GM19193 (cell line): ENCODE data around the gene PSMB5.

Experiments
- POLR2A ChIP-seq: IDR thresholded peaks from 4 replicates; pipeline ENCODE4 v1.6.1; 2011; ENCODE audit not compliant: insufficient read depth, insufficient read length; ENCODE audit errors: extremely low read depth

The PSMB5 gene

DNA sequence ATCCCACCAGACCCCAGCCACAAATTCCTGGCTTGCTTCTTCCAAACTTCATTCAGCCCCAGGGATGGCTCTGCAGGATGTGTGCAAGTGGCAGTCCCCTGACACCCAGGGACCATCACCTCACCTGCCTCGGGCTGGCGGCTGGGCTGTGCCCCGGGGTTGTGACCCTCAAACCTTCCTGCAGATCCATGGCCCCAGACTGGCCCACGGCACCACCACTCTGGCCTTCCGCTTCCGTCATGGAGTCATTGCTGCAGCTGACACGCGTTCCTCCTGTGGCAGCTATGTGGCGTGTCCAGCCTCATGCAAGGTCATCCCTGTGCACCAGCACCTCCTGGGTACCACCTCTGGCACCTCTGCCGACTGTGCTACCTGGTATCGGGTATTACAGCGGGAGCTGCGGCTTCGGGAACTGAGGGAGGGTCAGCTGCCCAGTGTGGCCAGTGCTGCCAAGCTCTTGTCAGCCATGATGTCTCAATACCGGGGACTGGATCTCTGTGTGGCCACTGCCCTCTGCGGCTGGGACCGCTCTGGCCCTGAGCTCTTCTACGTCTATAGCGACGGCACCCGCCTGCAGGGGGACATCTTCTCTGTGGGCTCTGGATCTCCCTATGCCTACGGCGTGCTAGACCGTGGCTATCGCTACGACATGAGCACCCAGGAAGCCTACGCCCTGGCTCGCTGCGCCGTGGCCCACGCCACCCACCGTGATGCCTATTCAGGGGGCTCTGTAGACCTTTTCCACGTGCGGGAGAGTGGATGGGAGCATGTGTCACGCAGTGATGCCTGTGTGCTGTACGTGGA lies 7.7 kb upstream of the PSMB5 start, which contains the start of gene PSMB11:
Gene PSMB11, plus strand, starts transcription at position 51 of the 804 bp plus-strand sequence. Its CDS starts 14 bp downstream, at position 65.
- no peak for TF ChIP-seq POLR2A

DNA sequence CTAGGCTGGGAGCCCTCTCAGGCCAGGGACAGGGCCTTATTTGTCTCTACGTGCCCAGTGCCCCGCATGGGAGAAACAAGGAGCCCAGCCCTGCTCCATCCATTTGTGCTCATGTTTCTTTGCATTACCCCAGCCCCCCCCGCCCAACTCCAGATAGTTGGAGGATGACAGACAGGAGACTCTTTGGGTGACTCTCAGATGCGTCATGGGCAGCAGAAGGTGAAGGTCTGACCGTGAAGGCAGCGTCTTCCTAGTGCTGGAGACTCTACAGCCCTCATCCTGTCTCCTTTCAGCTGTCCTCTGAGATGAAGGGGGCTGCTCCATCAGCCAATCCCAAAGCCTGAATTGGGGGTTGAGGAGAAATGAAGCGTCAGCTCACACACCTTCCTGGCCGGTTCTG lies 7.0 kb upstream of the PSMB5 start:
- no peak for TF ChIP-seq POLR2A

- no peak for TF ChIP-seq POLR2A
Observed at GRCh38 chr14:23040100-23040499, 5.4 kb upstream of the PSMB5 start.

- no peak for TF ChIP-seq POLR2A
Observed at GRCh38 chr14:23035303-23036144, 824 bp upstream of the PSMB5 start.

DNA sequence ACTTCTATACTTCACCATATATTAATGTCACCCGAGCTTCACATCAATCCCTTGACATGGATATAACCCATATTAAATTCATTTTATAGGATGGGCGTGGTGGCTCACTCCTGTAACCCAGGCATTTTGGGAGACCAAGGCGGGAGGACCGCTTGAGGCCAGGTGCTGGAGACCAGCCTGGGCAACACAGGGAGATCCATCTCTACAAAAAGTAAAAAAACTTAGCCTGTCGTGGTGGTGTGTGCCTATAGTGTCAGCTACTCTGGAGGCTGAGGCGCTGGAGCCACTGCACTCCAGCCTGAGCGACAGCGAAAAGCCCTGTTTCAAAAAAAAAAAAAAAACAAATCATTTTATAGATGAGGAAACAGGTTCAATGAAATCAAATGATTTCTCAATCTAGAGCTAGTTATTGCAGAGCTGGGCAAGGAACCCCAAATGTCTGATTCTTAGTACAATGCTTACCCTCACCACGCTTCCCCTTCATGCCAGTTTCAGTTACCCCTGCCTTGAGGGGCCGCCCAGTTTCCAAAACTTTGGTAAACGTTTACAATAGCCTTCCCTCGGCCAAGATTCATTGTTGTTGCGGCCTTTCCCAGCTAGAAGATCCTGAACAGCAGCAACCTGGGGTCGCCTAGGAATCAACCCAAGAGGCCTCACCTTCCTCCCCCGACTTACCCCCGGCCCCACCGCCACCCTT lies 751 bp downstream of the PSMB5 start:
- no peak for TF ChIP-seq POLR2A

GRCh38 chr14:23033251-23033727 lies 1.4 kb downstream of the PSMB5 start:
- no peak for TF ChIP-seq POLR2A

DNA sequence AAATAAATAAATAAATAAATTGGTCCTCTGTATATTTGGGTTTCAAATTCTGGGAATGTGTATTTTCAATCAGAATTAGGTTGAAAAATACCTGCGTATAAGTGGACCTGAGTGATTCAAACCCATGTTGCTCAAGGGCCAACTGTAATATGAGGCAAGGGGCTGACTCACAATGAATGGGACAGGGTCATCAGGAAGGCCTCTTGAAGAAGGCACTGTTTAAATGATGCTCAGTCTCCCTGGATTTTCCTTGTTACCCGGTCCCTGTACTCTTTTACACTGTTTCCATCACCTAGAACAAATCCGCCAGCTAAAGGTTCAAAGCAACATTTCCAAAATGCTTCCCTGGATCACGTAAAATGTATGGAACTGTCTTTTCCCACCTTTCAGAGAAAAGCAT lies 3.8 kb downstream of the PSMB5 start:
- no peak for TF ChIP-seq POLR2A

GRCh38 chr14:23028799-23029198 lies 5.9 kb downstream of the PSMB5 start:
- TF ChIP-seq POLR2A, result no peak

DNA sequence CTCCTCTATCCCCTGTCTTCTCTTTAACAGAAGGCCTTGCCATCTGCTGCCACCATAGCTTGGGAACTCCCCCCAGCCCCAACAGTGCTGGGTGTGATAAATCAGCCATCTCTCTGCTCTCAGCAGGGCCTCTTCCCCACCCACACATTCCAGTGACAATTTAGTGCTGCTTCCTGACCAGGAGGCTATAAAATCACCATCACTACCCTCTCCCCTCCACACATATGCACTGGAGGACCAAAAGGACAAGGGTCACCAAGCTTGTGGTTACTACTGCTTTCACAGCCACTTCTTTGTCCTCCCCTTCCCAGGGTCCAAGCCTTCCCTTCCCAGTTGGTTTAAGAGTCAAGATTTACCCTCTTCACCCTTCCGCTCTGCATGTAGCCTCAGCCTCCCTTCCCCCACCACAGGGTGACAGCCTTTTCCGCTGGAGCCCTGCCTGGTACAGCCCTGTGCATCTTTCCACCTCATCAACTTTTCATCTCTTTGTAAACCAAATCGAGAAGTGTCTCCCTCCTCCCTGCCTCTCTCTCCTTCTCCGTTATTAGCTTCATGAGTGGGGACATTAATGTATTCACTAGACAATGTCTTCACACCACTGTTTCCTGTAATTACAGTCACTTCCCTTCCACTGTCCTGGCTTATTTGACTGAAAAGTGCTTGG lies 9.4 kb downstream of the PSMB5 start:
- TF ChIP-seq POLR2A, result no peak

- TF ChIP-seq POLR2A, result no peak
Observed at GRCh38 chr14:23024612-23025075, 10.1 kb downstream of the PSMB5 start.

DNA sequence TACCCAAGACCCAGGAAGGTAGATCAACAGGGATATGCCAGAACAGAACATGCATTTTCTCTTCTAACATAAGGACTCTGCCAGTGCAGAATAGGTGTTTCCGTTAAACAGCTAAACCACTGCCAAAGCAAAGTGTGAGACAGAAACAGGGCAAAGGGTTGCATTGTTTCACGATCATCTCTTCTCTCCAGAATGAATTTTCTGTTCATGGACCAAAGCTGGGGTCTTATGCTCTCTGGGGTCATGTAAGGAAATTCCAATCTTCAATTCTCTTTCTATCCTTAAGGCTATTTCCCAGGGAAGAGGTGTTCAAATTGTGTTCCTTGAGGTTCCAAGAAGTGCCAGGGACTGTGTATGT lies 10.9 kb downstream of the PSMB5 start:
- no peak for TF ChIP-seq POLR2A

- no peak for TF ChIP-seq POLR2A
Observed at GRCh38 chr14:23023022-23023794, 11.5 kb downstream of the PSMB5 start.

GRCh38 chr14:23021889-23022442 lies 12.7 kb downstream of the PSMB5 start:
- TF ChIP-seq POLR2A, result no peak

GRCh38 chr14:23021434-23021833 lies 13.3 kb downstream of the PSMB5 start:
- TF ChIP-seq POLR2A, result no peak
